PFSK-1 (cell line): ENCODE data around the gene MMRN1.

ENCODE experiments used
- FOXP2 ChIP-seq: optimal IDR thresholded peaks from 2 replicates; pipeline ENCODE3; 2011; ENCODE audit warnings: borderline replicate concordance, control low read depth, inconsistent platforms; ENCODE audit not compliant: insufficient read depth; ENCODE audit errors: extremely low read length, extremely low read depth
- POLR2AphosphoS5 ChIP-seq: IDR thresholded peaks from 2 replicates; pipeline ENCODE4 v1.6.1; 2012; ENCODE audit warnings: low read depth, mild to moderate bottlenecking, control low read depth, low read length, moderate library complexity
- SIN3A ChIP-seq: IDR thresholded peaks from 2 replicates; pipeline ENCODE4 v1.6.1; 2012; ENCODE audit warnings: mild to moderate bottlenecking, low read length, moderate library complexity, borderline replicate concordance; ENCODE audit not compliant: insufficient read depth
- TAF1 ChIP-seq: IDR thresholded peaks from 2 replicates; pipeline ENCODE4 v1.6.1; 2012; ENCODE audit warnings: low read length, control low read depth, borderline replicate concordance; ENCODE audit not compliant: insufficient read depth
- TF ChIP-seq, protein P1 (sequence below), 2 experiments: IDR thresholded peaks; 2 replicates each; pipeline versions ENCODE4 v1.6.1 to v1.8.0; 2011 to 2012; ENCODE audit warnings: low read depth in 2 of 2, low read length in 2 of 2, control low read depth in 1 of 2, inconsistent platforms in 1 of 2, mild to moderate bottlenecking in 1 of 2, moderate library complexity in 1 of 2; ENCODE audit not compliant: insufficient read depth in 1 of 2

MMRN1 gene

GRCh38 chr4:89939546-89939945 lies 44.9 kb downstream of the MMRN1 start:
- TF ChIP-seq, protein P1, sequence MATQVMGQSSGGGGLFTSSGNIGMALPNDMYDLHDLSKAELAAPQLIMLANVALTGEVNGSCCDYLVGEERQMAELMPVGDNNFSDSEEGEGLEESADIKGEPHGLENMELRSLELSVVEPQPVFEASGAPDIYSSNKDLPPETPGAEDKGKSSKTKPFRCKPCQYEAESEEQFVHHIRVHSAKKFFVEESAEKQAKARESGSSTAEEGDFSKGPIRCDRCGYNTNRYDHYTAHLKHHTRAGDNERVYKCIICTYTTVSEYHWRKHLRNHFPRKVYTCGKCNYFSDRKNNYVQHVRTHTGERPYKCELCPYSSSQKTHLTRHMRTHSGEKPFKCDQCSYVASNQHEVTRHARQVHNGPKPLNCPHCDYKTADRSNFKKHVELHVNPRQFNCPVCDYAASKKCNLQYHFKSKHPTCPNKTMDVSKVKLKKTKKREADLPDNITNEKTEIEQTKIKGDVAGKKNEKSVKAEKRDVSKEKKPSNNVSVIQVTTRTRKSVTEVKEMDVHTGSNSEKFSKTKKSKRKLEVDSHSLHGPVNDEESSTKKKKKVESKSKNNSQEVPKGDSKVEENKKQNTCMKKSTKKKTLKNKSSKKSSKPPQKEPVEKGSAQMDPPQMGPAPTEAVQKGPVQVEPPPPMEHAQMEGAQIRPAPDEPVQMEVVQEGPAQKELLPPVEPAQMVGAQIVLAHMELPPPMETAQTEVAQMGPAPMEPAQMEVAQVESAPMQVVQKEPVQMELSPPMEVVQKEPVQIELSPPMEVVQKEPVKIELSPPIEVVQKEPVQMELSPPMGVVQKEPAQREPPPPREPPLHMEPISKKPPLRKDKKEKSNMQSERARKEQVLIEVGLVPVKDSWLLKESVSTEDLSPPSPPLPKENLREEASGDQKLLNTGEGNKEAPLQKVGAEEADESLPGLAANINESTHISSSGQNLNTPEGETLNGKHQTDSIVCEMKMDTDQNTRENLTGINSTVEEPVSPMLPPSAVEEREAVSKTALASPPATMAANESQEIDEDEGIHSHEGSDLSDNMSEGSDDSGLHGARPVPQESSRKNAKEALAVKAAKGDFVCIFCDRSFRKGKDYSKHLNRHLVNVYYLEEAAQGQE (IDR thresholded peaks at IDR 0.05; ENCODE audit: insufficient read depth in 1 of 2, low read depth in 2 of 2, low read length in 2 of 2): no peak
- TF ChIP-seq SIN3A (no peak), POLR2AphosphoS5 (no peak)

DNA sequence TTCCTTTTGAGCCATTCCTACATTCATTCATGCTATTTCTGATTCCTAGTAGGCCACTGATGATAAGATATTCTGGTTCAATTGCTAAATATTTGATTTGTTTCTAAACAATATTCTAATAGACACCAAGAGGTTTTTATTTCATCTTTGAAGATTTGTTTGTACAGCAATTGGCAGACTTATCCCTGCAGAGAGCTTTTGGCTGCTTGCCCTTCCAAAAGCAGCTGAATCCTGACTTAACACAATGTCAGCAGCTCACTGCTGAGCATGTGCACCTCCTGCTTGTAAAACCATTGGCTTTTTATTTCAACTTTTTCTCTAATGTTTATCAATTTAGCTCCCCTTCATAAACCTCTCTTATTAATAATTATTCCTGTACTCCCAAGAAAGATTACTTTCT lies 45.3 kb downstream of the MMRN1 start:
- no peak for TF ChIP-seq SIN3A
- no peak for TF ChIP-seq TAF1

DNA sequence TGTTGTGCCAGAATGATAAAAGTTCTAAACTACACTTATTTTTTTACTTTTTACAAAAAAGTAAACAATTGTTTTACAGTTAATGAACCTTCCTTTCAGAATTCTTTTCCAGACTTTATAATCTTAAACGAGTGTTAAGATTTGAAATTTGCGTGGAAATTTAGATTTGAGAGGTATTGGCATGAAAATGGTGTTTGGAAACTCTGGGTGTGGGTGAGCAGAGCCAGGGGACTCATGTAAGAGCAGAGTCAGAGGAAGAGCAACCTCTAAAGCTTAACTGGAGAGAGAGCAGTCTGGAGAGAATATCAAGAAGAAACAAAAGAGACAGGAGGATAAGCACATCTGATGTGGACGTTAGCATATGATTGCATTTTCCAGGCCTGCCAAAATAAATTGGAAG lies 48.2 kb downstream of the MMRN1 start:
- no peak for TF ChIP-seq FOXP2
- TF ChIP-seq POLR2AphosphoS5: no peak
- TF ChIP-seq, protein P1 (IDR thresholded peaks at IDR 0.05; ENCODE audit: insufficient read depth in 1 of 2, low read depth in 2 of 2, low read length in 2 of 2): no peak
- no peak for TF ChIP-seq SIN3A
- no peak for TF ChIP-seq TAF1

DNA sequence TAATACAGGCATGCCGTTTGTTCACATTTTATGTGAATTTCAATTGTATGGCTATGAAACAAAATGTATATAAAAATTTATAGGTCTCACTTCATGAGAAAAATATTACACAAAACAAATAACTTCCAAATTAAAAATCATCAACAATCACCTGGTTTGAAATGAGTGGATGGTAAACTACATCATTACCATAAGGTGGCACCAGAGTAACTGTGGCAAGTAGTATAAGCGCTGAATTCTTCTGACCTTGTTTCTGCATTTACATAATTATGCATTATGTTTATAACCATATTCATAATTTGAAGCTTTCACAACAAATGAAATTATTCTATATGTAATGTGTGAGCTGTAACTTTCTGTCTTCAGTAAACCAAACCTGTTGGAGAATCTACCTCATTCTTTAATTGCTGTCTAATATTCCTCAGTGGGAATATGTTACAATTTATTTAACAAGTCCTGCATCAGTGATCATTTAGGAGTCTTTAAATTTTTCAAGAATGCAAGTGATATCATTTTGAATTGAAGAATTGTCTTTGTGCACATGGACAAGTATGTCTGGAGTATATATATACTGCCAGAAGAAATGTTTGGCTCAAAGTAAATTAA lies 55.2 kb downstream of the MMRN1 start:
- TF ChIP-seq, protein P1 (IDR thresholded peaks at IDR 0.05; ENCODE audit: insufficient read depth in 1 of 2, low read depth in 2 of 2, low read length in 2 of 2): no peak
- no peak for TF ChIP-seq POLR2AphosphoS5
- TF ChIP-seq FOXP2: no peak
- TF ChIP-seq TAF1: no peak
- TF ChIP-seq SIN3A: no peak

DNA sequence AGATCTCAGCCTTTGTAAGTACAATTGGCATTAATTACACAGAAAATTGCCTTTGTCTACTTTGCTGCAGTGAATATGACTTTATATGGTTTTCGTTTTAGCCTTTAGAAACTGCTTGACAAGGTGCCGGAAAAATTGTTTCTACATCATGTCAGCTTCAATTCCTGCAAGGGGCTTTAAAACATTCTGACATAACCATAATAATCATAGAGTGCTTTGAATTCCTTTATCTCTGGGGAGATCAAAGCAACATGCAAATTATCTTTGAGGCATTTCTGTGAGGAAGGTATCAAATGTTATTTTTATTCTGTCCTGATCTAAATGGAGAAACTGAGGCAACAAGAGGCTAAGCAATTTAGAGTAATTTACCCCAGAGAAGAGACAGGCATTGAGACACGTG lies 57.8 kb downstream of the MMRN1 start:
- TF ChIP-seq SIN3A (no peak), FOXP2 (no peak), TAF1 (no peak), POLR2AphosphoS5 (no peak)
- TF ChIP-seq, protein P1 (IDR thresholded peaks at IDR 0.05; ENCODE audit: insufficient read depth in 1 of 2, low read depth in 2 of 2, low read length in 2 of 2): no peak
